AG04449 (cell line): ENCODE measurements around the gene ADGRL3.

ENCODE experiments used
- CTCF ChIA-PET: fragments of 350-600 bp; formaldehyde crosslinking; extraction: SDS; loops from one replicate; lab custom pipeline; 2021; ENCODE audit warnings: antibody characterized with exemption; lab: Yijun Ruan, JAX
- POLR2A ChIA-PET: fragments of 400-600, 350-600 bp; formaldehyde crosslinking; extraction: SDS; loops from one replicate; lab custom pipeline; 2020; ENCODE audit warnings: antibody characterized with exemption, inconsistent platforms; lab: Yijun Ruan, JAX
- DNase-seq: peaks from one replicate; pipeline ENCODE4 v3.0.0-alpha.2; 2010; ENCODE audit warnings: low read depth, low spot score
- H3K4me3 ChIP-seq: 2 replicates; pipeline ENCODE4 v1.5.1; 2011; ENCODE audit warnings: low read depth, mild to moderate bottlenecking, control low read depth, low read length
- CTCF ChIP-seq: IDR thresholded peaks from one replicate; pipeline ENCODE4 v1.5.1; 2011; ENCODE audit warnings: mild to moderate bottlenecking, moderate library complexity, low read length, control low read depth, inconsistent platforms; ENCODE audit not compliant: insufficient read depth; ENCODE audit errors: missing control alignments

ADGRL3 gene

GRCh38 chr4:61407642-61408618 is 207.8 kb downstream of the ADGRL3 start:
- no peak for TF ChIP-seq CTCF
- ChIA-PET POLR2A (no interaction called here), CTCF (no interaction called here)

GRCh38 chr4:61408861-61409260 is 208.7 kb downstream of the ADGRL3 start:
- CTCF ChIA-PET: no interaction called here
- TF ChIP-seq CTCF: no peak
- no peak overlapping the region for H3K4me3 ChIP-seq
- no peak for DNase-seq
- POLR2A ChIA-PET: no interaction called here

More at GRCh38 chr4:61407642-61408618, 207.8 kb downstream of the ADGRL3 start:
- no peak for DNase-seq
- H3K4me3 ChIP-seq: no peak overlapping the region

- no peak overlapping the region for H3K4me3 ChIP-seq
- TF ChIP-seq CTCF: no peak
- CTCF ChIA-PET: no interaction called here
- POLR2A ChIA-PET: no interaction called here
- DNase-seq: no peak
Measured at GRCh38 chr4:61411241-61411640, 211.1 kb downstream of the ADGRL3 start.

- no peak for DNase-seq
- POLR2A ChIA-PET: no interaction called here
- H3K4me3 ChIP-seq: no peak overlapping the region
- no peak for TF ChIP-seq CTCF
- CTCF ChIA-PET: no interaction called here
Measured at GRCh38 chr4:61425315-61425714, 225.2 kb downstream of the ADGRL3 start.

- H3K4me3 ChIP-seq: no peak overlapping the region
- CTCF ChIA-PET: no interaction called here
- TF ChIP-seq CTCF: no peak
- POLR2A ChIA-PET: no interaction called here
- DNase-seq: no peak
Measured at GRCh38 chr4:61426229-61426628, 226.1 kb downstream of the ADGRL3 start.

- DNase-seq: no peak
- ChIA-PET CTCF (no interaction called here), POLR2A (no interaction called here)
- H3K4me3 ChIP-seq: no peak overlapping the region
- TF ChIP-seq CTCF: no peak
Measured at GRCh38 chr4:61427099-61427817, 227.1 kb downstream of the ADGRL3 start.
